Fibroblast of gingiva (primary cell): Measurements from ENCODE around the gene OPCML.

Experiments used
- DNase-seq: peaks from one replicate; pipeline ENCODE4 v3.0.0-alpha.2; 2011; ENCODE audit warnings: low read depth

OPCML gene

GRCh38 chr11:132792341-132793140, 739.8 kb downstream of the OPCML start:
- no peak for DNase-seq

- DNase-seq: no peak
Observed at GRCh38 chr11:132790971-132791370, 741.3 kb downstream of the OPCML start.

- DNase-seq: no peak
Observed at GRCh38 chr11:132790466-132790865, 741.8 kb downstream of the OPCML start.

GRCh38 chr11:132788816-132789325, 743.4 kb downstream of the OPCML start:
- DNase-seq: no peak

- DNase-seq: no peak
Observed at GRCh38 chr11:132785878-132786277, 746.4 kb downstream of the OPCML start.

GRCh38 chr11:132784441-132784840, 747.9 kb downstream of the OPCML start:
- DNase-seq: no peak

GRCh38 chr11:132782102-132782501, 750.2 kb downstream of the OPCML start:
- no peak for DNase-seq

GRCh38 chr11:132780046-132780445, 752.3 kb downstream of the OPCML start:
- DNase-seq: no peak

- DNase-seq: no peak
Observed at GRCh38 chr11:132779497-132779896, 752.8 kb downstream of the OPCML start.

GRCh38 chr11:132777067-132777975, 755.0 kb downstream of the OPCML start:
- DNase-seq: no peak

- no peak for DNase-seq
Observed at GRCh38 chr11:132773751-132774150, 758.5 kb downstream of the OPCML start.

- no peak for DNase-seq
Observed at GRCh38 chr11:132772703-132773545, 759.4 kb downstream of the OPCML start.

- no peak for DNase-seq
Observed at GRCh38 chr11:132771746-132772145, 760.6 kb downstream of the OPCML start.

- no peak for DNase-seq
Observed at GRCh38 chr11:132770829-132771530, 761.3 kb downstream of the OPCML start.

GRCh38 chr11:132763503-132763902, 768.8 kb downstream of the OPCML start:
- no peak for DNase-seq

GRCh38 chr11:132755934-132756333, 776.4 kb downstream of the OPCML start:
- no peak for DNase-seq

- DNase-seq: no peak
Observed at GRCh38 chr11:132751516-132752250, 780.6 kb downstream of the OPCML start.

GRCh38 chr11:132746305-132746704, 786.0 kb downstream of the OPCML start:
- no peak for DNase-seq

- DNase-seq: no peak
Observed at GRCh38 chr11:132745306-132745705, 787.0 kb downstream of the OPCML start.

GRCh38 chr11:132744771-132745170, 787.5 kb downstream of the OPCML start:
- no peak for DNase-seq

- no peak for DNase-seq
Observed at GRCh38 chr11:132743601-132744000, 788.7 kb downstream of the OPCML start.
